ENCODE measurements around the gene SLC22A9.

DNA sequence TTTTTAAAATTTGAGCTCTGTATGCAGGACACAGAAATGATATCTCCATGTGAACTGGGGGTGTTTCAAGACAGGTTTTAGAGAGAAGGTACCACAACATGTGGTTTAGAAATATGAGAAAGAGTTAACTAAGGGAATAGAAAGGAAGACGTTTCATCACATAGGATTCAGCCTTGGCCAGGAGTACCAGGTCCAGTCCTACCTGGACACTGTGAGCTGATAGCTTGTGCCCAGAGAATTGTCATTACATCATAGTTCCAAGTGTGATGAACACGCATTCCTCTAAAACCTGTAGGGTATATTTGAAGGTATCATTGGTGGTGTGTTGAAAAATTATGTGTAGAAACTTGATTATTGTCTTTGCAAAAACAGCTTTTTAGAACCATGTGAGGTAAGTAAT is 1.8 kb downstream of the SLC22A9 start:
- no peak for TF ChIP-seq EZH2phosphoT487 (IDR thresholded peaks at IDR 0.05; ENCODE audit: borderline replicate concordance, low read length)
- TF ChIP-seq, protein P1, sequence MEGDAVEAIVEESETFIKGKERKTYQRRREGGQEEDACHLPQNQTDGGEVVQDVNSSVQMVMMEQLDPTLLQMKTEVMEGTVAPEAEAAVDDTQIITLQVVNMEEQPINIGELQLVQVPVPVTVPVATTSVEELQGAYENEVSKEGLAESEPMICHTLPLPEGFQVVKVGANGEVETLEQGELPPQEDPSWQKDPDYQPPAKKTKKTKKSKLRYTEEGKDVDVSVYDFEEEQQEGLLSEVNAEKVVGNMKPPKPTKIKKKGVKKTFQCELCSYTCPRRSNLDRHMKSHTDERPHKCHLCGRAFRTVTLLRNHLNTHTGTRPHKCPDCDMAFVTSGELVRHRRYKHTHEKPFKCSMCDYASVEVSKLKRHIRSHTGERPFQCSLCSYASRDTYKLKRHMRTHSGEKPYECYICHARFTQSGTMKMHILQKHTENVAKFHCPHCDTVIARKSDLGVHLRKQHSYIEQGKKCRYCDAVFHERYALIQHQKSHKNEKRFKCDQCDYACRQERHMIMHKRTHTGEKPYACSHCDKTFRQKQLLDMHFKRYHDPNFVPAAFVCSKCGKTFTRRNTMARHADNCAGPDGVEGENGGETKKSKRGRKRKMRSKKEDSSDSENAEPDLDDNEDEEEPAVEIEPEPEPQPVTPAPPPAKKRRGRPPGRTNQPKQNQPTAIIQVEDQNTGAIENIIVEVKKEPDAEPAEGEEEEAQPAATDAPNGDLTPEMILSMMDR (IDR thresholded peaks at IDR 0.05; ENCODE audit: low read depth, low read length, poor library complexity, severe bottlenecking), result no peak
